ENCODE measurements around the gene FKBP7.

- TF ChIP-seq TAF1 (conservative IDR thresholded peaks at IDR 0.05) (no peak), MAX (IDR thresholded peaks at IDR 0.05) (no peak), CTCF (IDR thresholded peaks at IDR 0.05; ENCODE audit: low read depth, low read length, missing input control) (no peak), EGR1 (IDR thresholded peaks at IDR 0.05; ENCODE audit: low read depth in 2 of 2) (no peak), FOXA1 (IDR thresholded peaks at IDR 0.05) (no peak), NR2F2 (IDR thresholded peaks at IDR 0.05) (no peak), YY1 (IDR thresholded peaks at IDR 0.05) (no peak), REST (IDR thresholded peaks at IDR 0.05) (no peak), ZBTB33 (IDR thresholded peaks at IDR 0.05) (no peak)
These were observed 60.5 kb downstream of the FKBP7 start for GRCh38 chr2:178417916-178418315.

Measured in liver (tissue), 3 donors.